AG04450 (cell line): ENCODE measurements around the gene MCFD2. TPM values are rescaled to one million over a fixed set of nuclear protein-coding genes. Genes with fewer than 3 reads are reported as not detected.

Experiments
- CTCF ChIA-PET: fragments of 300-600, 350-600 bp; formaldehyde crosslinking; extraction: SDS; loops from one replicate; lab custom pipeline; 2022; ENCODE audit warnings: antibody characterized with exemption, inconsistent platforms; lab: Charles Lee
- POLR2A ChIA-PET: fragments of 350-600 bp; formaldehyde crosslinking; extraction: SDS; loops from one replicate; lab custom pipeline; 2021; ENCODE audit warnings: antibody characterized with exemption, inconsistent platforms; lab: Yijun Ruan, JAX
- DNase-seq: peaks from one replicate; pipeline ENCODE4 v3.0.0-alpha.2; 2011; ENCODE audit warnings: low read depth, low spot score
- H3K27ac ChIP-seq: one replicate; pipeline ENCODE4 v1.5.1; 2012; ENCODE audit warnings: low read depth, low read length, control low read depth
- H3K27me3 ChIP-seq: one replicate; pipeline ENCODE4 v1.6.0; 2012; ENCODE audit warnings: low read length; ENCODE audit not compliant: control insufficient read depth, insufficient read depth
- H3K4me3 ChIP-seq: 2 replicates; pipeline ENCODE4 v1.5.1; 2011; ENCODE audit warnings: mild to moderate bottlenecking, low read depth, low read length, control low read depth
- H3K9me3 ChIP-seq: 2 replicates; pipeline ENCODE4 v1.5.1; 2012; ENCODE audit warnings: low read length; ENCODE audit not compliant: control insufficient read depth, insufficient read depth
- polyA plus RNA-seq: library from polyadenylated mRNA; depleted of rRNA; stranded (reverse); fragments of >200 nt; gene quantifications from 2 replicates; pipeline ENCODE4 v1.2.3, GENCODE V29; 2011
- TF ChIP-seq, protein P1 (sequence below): IDR thresholded peaks from 2 replicates; pipeline ENCODE4 v1.5.1; 2011; ENCODE audit warnings: low read depth, low read length, control low read depth, inconsistent platforms

MCFD2 gene
- polyA plus RNA-seq, 1 experiment, result 231 TPM

DNA sequence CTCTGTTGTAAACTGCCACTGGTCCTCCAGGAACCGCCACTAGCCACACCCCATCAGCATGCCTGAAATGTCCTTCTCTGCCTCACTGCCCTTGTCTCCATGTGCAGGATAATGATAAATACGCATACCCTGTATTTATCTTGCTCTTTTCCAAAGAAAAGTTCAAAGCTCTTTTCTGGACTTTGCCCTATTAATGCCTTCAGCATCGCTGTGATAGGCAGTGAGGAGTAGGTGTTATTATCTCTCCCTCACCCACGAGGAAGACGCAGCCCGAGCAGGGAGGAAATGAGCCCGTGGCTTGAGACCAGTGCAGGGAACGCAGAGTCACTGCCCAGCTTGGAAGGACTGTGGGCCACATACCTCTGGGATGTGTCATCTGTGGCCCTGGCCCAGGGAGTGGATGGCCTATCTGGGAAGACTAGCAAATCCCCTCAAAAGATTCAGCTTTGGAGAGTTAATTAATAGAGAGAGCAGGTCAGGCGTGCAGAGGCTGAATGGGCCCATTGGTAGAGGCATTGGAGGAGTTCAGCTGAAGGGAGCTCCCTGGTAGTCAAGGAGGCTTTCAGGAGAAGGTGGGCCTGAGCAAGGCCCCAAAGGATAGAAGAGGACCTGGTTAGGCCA is 39.5 kb upstream of the MCFD2 start:
- Histone ChIP-seq H3K9me3 (no peaks in the 10 kb centered on the region), H3K27me3 (no peaks in the 10 kb centered on the region), H3K4me3 (no peak overlapping the region), H3K27ac (peak overlapping the region; percentile 66)
- TF ChIP-seq, protein P1, sequence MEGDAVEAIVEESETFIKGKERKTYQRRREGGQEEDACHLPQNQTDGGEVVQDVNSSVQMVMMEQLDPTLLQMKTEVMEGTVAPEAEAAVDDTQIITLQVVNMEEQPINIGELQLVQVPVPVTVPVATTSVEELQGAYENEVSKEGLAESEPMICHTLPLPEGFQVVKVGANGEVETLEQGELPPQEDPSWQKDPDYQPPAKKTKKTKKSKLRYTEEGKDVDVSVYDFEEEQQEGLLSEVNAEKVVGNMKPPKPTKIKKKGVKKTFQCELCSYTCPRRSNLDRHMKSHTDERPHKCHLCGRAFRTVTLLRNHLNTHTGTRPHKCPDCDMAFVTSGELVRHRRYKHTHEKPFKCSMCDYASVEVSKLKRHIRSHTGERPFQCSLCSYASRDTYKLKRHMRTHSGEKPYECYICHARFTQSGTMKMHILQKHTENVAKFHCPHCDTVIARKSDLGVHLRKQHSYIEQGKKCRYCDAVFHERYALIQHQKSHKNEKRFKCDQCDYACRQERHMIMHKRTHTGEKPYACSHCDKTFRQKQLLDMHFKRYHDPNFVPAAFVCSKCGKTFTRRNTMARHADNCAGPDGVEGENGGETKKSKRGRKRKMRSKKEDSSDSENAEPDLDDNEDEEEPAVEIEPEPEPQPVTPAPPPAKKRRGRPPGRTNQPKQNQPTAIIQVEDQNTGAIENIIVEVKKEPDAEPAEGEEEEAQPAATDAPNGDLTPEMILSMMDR, result no peak
- ChIA-PET POLR2A (interaction anchor here (0.7 to 2.0 kb wide), 3 partner anchors 11 to 30 kb away, joined by 3 to 8 read pairs (median 4); no protein-coding TSS in a partner anchor), CTCF (interaction anchor here (1.3 kb wide), 1 partner anchor 17 kb away, joined by 4 read pairs; no protein-coding TSS in a partner anchor)
- peak; percentile 66 for DNase-seq

DNA sequence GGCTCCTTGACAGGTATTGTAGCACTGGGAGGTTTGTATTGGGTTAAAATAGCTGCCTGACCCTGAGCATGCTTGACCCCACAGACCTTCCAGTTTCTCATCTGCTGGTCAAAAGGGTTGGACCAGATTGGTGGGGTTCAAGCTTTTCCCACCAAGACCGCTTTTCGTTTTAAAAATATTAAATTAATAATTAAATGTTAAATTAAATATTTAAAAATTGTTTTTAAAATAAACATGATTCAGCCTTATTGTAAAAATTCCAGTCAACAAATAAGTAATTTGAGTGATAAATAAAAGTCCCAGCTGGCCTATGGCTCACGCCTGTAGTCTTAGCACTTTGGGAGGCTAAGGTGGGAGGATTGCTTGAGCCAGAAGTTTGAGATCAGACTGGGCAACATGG is 36.6 kb upstream of the MCFD2 start:
- TF ChIP-seq, protein P1, result no peak
- POLR2A ChIA-PET, result no interaction called here
- CTCF ChIA-PET, result no interaction called here

DNA sequence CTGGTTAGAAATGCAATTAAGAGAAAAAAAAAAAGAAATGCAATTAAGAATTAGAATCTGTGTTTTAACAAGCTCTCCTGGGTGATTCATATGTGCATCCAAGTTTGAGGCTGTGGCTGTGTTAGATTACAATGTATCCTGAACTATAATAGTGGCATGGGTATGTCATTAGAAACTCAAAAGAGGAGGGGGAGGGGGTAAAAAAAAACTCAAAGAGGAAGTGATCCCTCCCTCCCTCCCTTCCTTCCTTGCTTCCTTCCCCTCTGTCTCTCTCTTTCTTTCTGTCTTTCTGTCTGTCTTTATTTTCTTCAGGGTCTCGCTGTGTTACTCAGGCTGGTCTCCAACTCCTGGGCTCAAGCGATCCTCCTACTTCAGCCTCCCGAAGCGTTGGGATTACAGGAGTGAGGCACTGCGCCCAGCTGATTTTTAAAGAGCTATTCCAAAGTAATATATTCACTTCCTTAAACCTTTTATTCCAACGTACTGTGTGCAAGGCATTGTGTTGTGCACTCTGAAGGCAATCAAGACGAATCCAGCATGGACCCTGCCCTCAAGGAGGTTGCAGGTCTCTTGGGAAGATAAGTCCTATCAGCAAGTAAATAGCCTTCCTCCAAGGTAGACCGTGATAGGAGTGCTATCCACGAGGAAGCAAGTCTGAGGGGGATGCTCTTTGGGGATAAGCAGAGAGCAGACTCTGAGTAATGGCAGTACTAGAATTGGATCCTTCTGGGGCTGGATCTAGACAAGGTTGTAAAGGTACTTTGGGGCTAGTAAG is 35.9 kb upstream of the MCFD2 start:
- Histone ChIP-seq H3K27me3 (no peaks in the 10 kb centered on the region), H3K4me3 (no peak overlapping the region), H3K27ac (no peak overlapping the region), H3K9me3 (no peaks in the 10 kb centered on the region)
- ChIA-PET POLR2A (no interaction called here), CTCF (no interaction called here)
- TF ChIP-seq, protein P1, result no peak
- no peak for DNase-seq

More for the DNA sequence above, 36.6 kb upstream of the MCFD2 start:
- Histone ChIP-seq H3K27ac (no peak overlapping the region), H3K27me3 (no peaks in the 10 kb centered on the region), H3K4me3 (no peak overlapping the region), H3K9me3 (no peaks in the 10 kb centered on the region)
- no peak for DNase-seq

DNA sequence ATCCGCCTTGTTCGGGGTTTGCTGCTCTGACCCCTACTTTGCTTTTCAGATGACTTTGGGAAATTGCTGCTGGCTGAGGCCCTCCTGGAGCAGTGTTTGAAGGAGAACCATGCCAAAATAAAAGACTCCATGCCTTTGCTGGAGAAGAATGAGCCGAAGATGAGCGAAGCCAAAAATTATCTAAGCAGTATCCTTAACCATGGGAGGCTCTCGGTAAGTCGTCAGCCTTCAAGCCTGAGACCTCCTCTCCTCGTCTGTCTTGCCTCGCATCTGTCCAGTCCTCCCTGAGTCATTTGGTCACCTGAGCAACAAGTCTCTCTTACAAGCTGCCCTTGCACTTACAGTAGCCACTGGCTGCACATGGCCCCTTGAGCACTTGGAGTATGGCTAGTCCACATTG is 34.7 kb upstream of the MCFD2 start:
- Histone ChIP-seq H3K27ac (no peak overlapping the region), H3K9me3 (no peaks in the 10 kb centered on the region), H3K27me3 (no peaks in the 10 kb centered on the region), H3K4me3 (no peak overlapping the region)
- TF ChIP-seq, protein P1, result no peak
- ChIA-PET POLR2A (no interaction called here), CTCF (no interaction called here)
- DNase-seq, result no peak

DNA sequence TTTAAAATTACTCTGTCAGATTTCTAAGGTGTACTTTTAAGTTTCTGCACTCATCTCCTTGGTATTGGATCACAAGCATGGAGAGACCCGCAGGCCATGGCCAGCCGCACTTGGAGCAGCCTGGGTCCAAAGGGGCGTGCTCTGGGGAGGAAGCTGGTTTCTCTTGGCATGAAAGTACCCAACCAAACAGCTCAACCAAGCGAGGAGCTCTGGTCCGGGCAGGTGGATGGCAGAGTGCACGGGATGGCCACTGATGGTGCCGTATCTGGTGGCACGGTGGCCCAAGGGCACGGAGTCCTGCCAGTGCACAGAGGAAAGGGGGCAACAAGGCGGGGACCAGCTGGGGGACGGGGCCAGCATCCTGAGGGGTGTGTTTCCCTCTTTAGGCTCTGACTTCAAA is 32.2 kb upstream of the MCFD2 start:
- ChIA-PET CTCF (no interaction called here), POLR2A (no interaction called here)
- no peak for DNase-seq
- H3K4me3 ChIP-seq, result no peak overlapping the region
- H3K9me3 ChIP-seq, result no peaks in the 10 kb centered on the region
- no peak overlapping the region for H3K27ac ChIP-seq
- TF ChIP-seq, protein P1, result no peak
- H3K27me3 ChIP-seq, result no peaks in the 10 kb centered on the region
